ENCODE results near the gene PRKCZ.

PRKCZ gene

GRCh38 chr1:2060535-2060934 is 10.3 kb downstream of the PRKCZ start:
- Histone ChIP-seq H3K27me3 (ENCODE audit: insufficient read depth, poor library complexity, severe bottlenecking) (no peaks in the 10 kb centered on the region), H3K4me3 (ENCODE audit: severe bottlenecking) (no peak overlapping the region), H3K9me3 (ENCODE audit: severe bottlenecking) (peaks cover 3% of the 10 kb centered on the region), H3K4me1 (ENCODE audit: insufficient read depth, poor library complexity, severe bottlenecking) (no peaks in the 10 kb centered on the region), H3K27ac (ENCODE audit: poor library complexity, severe bottlenecking) (no peak overlapping the region), H3K36me3 (ENCODE audit: low read depth) (peaks cover 47% of the 10 kb centered on the region)
- no peak for TF ChIP-seq CTCF (IDR thresholded peaks at IDR 0.05; ENCODE audit: poor library complexity, severe bottlenecking)
- ATAC-seq (ENCODE audit: low read depth) (no peak), DNase-seq (ENCODE audit: low spot score) (no peak)

GRCh38 chr1:2061065-2061778 is 11.0 kb downstream of the PRKCZ start:
- DNase-seq (ENCODE audit: low spot score): no peak

GRCh38 chr1:2065699-2066098 is 15.5 kb downstream of the PRKCZ start:
- no peaks in the 10 kb centered on the region for H3K27me3 ChIP-seq (ENCODE audit: insufficient read depth, poor library complexity, severe bottlenecking)
- no peak for DNase-seq (ENCODE audit: low spot score)
- peaks cover 18% of the 10 kb centered on the region for H3K36me3 ChIP-seq (ENCODE audit: low read depth)
- TF ChIP-seq CTCF (IDR thresholded peaks at IDR 0.05; ENCODE audit: poor library complexity, severe bottlenecking): no peak
- peaks cover 3% of the 10 kb centered on the region for H3K9me3 ChIP-seq (ENCODE audit: severe bottlenecking)
- H3K27ac ChIP-seq (ENCODE audit: poor library complexity, severe bottlenecking): no peak overlapping the region
- H3K4me3 ChIP-seq (ENCODE audit: severe bottlenecking): no peak overlapping the region
- no peak for ATAC-seq (ENCODE audit: low read depth)
- H3K4me1 ChIP-seq (ENCODE audit: insufficient read depth, poor library complexity, severe bottlenecking): no peaks in the 10 kb centered on the region

More at GRCh38 chr1:2061065-2061778, 11.0 kb downstream of the PRKCZ start:
- Histone ChIP-seq H3K27me3 (ENCODE audit: insufficient read depth, poor library complexity, severe bottlenecking) (no peaks in the 10 kb centered on the region), H3K36me3 (ENCODE audit: low read depth) (peaks cover 40% of the 10 kb centered on the region), H3K27ac (ENCODE audit: poor library complexity, severe bottlenecking) (no peak overlapping the region), H3K4me1 (ENCODE audit: insufficient read depth, poor library complexity, severe bottlenecking) (no peaks in the 10 kb centered on the region), H3K4me3 (ENCODE audit: severe bottlenecking) (no peak overlapping the region), H3K9me3 (ENCODE audit: severe bottlenecking) (peaks cover 3% of the 10 kb centered on the region)
- no peak for ATAC-seq (ENCODE audit: low read depth)
- TF ChIP-seq CTCF (IDR thresholded peaks at IDR 0.05; ENCODE audit: poor library complexity, severe bottlenecking): no peak

- no peak for TF ChIP-seq CTCF (IDR thresholded peaks at IDR 0.05; ENCODE audit: poor library complexity, severe bottlenecking)
- peaks cover 3% of the 10 kb centered on the region for H3K9me3 ChIP-seq (ENCODE audit: severe bottlenecking)
- H3K27ac ChIP-seq (ENCODE audit: poor library complexity, severe bottlenecking): no peak overlapping the region
- ATAC-seq (ENCODE audit: low read depth) (no peak), DNase-seq (ENCODE audit: low spot score) (no peak)
- H3K4me1 ChIP-seq (ENCODE audit: insufficient read depth, poor library complexity, severe bottlenecking): no peaks in the 10 kb centered on the region
- no peak overlapping the region for H3K4me3 ChIP-seq (ENCODE audit: severe bottlenecking)
- H3K36me3 ChIP-seq (ENCODE audit: low read depth): peaks cover 21% of the 10 kb centered on the region
- H3K27me3 ChIP-seq (ENCODE audit: insufficient read depth, poor library complexity, severe bottlenecking): no peaks in the 10 kb centered on the region
These were observed 17.2 kb downstream of the PRKCZ start for GRCh38 chr1:2067393-2067792.

- TF ChIP-seq CTCF (IDR thresholded peaks at IDR 0.05; ENCODE audit: poor library complexity, severe bottlenecking): no peak
- H3K4me1 ChIP-seq (ENCODE audit: insufficient read depth, poor library complexity, severe bottlenecking): no peaks in the 10 kb centered on the region
- no peak overlapping the region for H3K27ac ChIP-seq (ENCODE audit: poor library complexity, severe bottlenecking)
- DNase-seq (ENCODE audit: low spot score) (no peak), ATAC-seq (ENCODE audit: low read depth) (no peak)
- H3K36me3 ChIP-seq (ENCODE audit: low read depth): peaks cover 21% of the 10 kb centered on the region
- H3K27me3 ChIP-seq (ENCODE audit: insufficient read depth, poor library complexity, severe bottlenecking): no peaks in the 10 kb centered on the region
- peaks cover 3% of the 10 kb centered on the region for H3K9me3 ChIP-seq (ENCODE audit: severe bottlenecking)
- H3K4me3 ChIP-seq (ENCODE audit: severe bottlenecking): no peak overlapping the region
These were observed 17.8 kb downstream of the PRKCZ start for GRCh38 chr1:2067981-2068380.
